Fibroblast of lung (primary cell): ENCODE measurements around the gene KIRREL3.

Experiments
- CTCF ChIP-seq, 2 donors: IDR thresholded peaks in 1 of 2; conservative IDR thresholded peaks in 1 of 2; 1 replicate in 1 of 2; 2 replicates in 1 of 2; pipeline ENCODE4 v1.5.1; 2011 to 2012; ENCODE audit warnings: low read length in 2 of 2, control low read depth in 1 of 2, inconsistent platforms in 1 of 2, low read depth in 1 of 2, mild to moderate bottlenecking in 1 of 2
- EZH2 ChIP-seq: IDR thresholded peaks from 2 replicates; pipeline ENCODE4 v1.5.1; 2012; ENCODE audit warnings: low read length, control low read depth, mild to moderate bottlenecking; ENCODE audit errors: missing control alignments

GRCh38 chr11:126522152-126522551 is 478.4 kb downstream of the KIRREL3 start:
- TF ChIP-seq CTCF (conservative IDR thresholded peaks at IDR 0.05 in 1 of 2, IDR thresholded peaks at IDR 0.05 in 1 of 2; ENCODE audit: low read depth in 1 of 2, low read length in 2 of 2) (no peak), EZH2 (no peak)
